ENCODE measurements around the gene OLFM3. TPM values are rescaled to one million over a fixed set of nuclear protein-coding genes. Genes with fewer than 3 reads are reported as not detected.

OLFM3 gene
- total RNA-seq, 1 donor = not detected

- no peaks in the 10 kb centered on the region for H3K36me3 ChIP-seq (ENCODE audit: insufficient read depth, low read length)
- H3K4me2 ChIP-seq (ENCODE audit: insufficient read depth, low read length) = no peak overlapping the region
- TF ChIP-seq CTCF (IDR thresholded peaks at IDR 0.05; ENCODE audit: extremely low read depth, low read depth, low read length) = no peak
- H3K4me1 ChIP-seq (ENCODE audit: insufficient read depth, low read length) = no peaks in the 10 kb centered on the region
- no peaks in the 10 kb centered on the region for H4K20me1 ChIP-seq (ENCODE audit: insufficient read depth, low read length)
- no peak overlapping the region for H3K27ac ChIP-seq (ENCODE audit: low read depth, low read length)
- H3K27me3 ChIP-seq (ENCODE audit: insufficient read depth, low read length) = no peaks in the 10 kb centered on the region
- no peaks in the 10 kb centered on the region for H3K9me3 ChIP-seq (ENCODE audit: low read depth, low read length)
- no peak overlapping the region for H2AFZ ChIP-seq (ENCODE audit: low read length)
- no peaks in the 10 kb centered on the region for H3K79me2 ChIP-seq (ENCODE audit: insufficient read depth, low read length)
- no peak for DNase-seq (ENCODE audit: insufficient read length, low spot score, missing footprints)
- no peak overlapping the region for H3K4me3 ChIP-seq (ENCODE audit: insufficient read depth, low read length)
Observed at GRCh38 chr1:101975371-101975770, 21.4 kb downstream of the OLFM3 start.

- no peaks in the 10 kb centered on the region for H3K27me3 ChIP-seq (ENCODE audit: insufficient read depth, low read length)
- no peak overlapping the region for H2AFZ ChIP-seq (ENCODE audit: low read length)
- TF ChIP-seq CTCF (IDR thresholded peaks at IDR 0.05; ENCODE audit: extremely low read depth, low read depth, low read length) = no peak
- H3K9me3 ChIP-seq (ENCODE audit: low read depth, low read length) = no peaks in the 10 kb centered on the region
- no peak for DNase-seq (ENCODE audit: insufficient read length, low spot score, missing footprints)
- no peak overlapping the region for H3K4me2 ChIP-seq (ENCODE audit: insufficient read depth, low read length)
- no peak overlapping the region for H3K4me3 ChIP-seq (ENCODE audit: insufficient read depth, low read length)
- no peaks in the 10 kb centered on the region for H3K4me1 ChIP-seq (ENCODE audit: insufficient read depth, low read length)
- no peaks in the 10 kb centered on the region for H4K20me1 ChIP-seq (ENCODE audit: insufficient read depth, low read length)
- no peak overlapping the region for H3K27ac ChIP-seq (ENCODE audit: low read depth, low read length)
- H3K79me2 ChIP-seq (ENCODE audit: insufficient read depth, low read length) = no peaks in the 10 kb centered on the region
- no peaks in the 10 kb centered on the region for H3K36me3 ChIP-seq (ENCODE audit: insufficient read depth, low read length)
Observed at GRCh38 chr1:101974599-101975274, 22.0 kb downstream of the OLFM3 start.

- Histone ChIP-seq H3K36me3 (ENCODE audit: insufficient read depth, low read length) (no peaks in the 10 kb centered on the region), H3K79me2 (ENCODE audit: insufficient read depth, low read length) (no peaks in the 10 kb centered on the region), H4K20me1 (ENCODE audit: insufficient read depth, low read length) (no peaks in the 10 kb centered on the region), H3K9me3 (ENCODE audit: low read depth, low read length) (no peaks in the 10 kb centered on the region), H3K27ac (ENCODE audit: low read depth, low read length) (no peak overlapping the region), H2AFZ (ENCODE audit: low read length) (no peak overlapping the region), H3K27me3 (ENCODE audit: insufficient read depth, low read length) (no peaks in the 10 kb centered on the region), H3K4me3 (ENCODE audit: insufficient read depth, low read length) (no peak overlapping the region), H3K4me2 (ENCODE audit: insufficient read depth, low read length) (no peak overlapping the region), H3K4me1 (ENCODE audit: insufficient read depth, low read length) (no peaks in the 10 kb centered on the region)
- DNase-seq (ENCODE audit: insufficient read length, low spot score, missing footprints) = no peak
- TF ChIP-seq CTCF (IDR thresholded peaks at IDR 0.05; ENCODE audit: extremely low read depth, low read depth, low read length) = no peak
Observed at GRCh38 chr1:101971304-101971703, 25.4 kb downstream of the OLFM3 start.

GRCh38 chr1:101967871-101968270 is 28.9 kb downstream of the OLFM3 start:
- no peaks in the 10 kb centered on the region for H3K4me1 ChIP-seq (ENCODE audit: insufficient read depth, low read length)
- H3K79me2 ChIP-seq (ENCODE audit: insufficient read depth, low read length) = no peaks in the 10 kb centered on the region
- H3K36me3 ChIP-seq (ENCODE audit: insufficient read depth, low read length) = no peaks in the 10 kb centered on the region
- no peaks in the 10 kb centered on the region for H4K20me1 ChIP-seq (ENCODE audit: insufficient read depth, low read length)
- H3K9me3 ChIP-seq (ENCODE audit: low read depth, low read length) = no peaks in the 10 kb centered on the region
- H3K27me3 ChIP-seq (ENCODE audit: insufficient read depth, low read length) = no peaks in the 10 kb centered on the region
- no peak overlapping the region for H3K27ac ChIP-seq (ENCODE audit: low read depth, low read length)
- H3K4me3 ChIP-seq (ENCODE audit: insufficient read depth, low read length) = no peak overlapping the region
- no peak for TF ChIP-seq CTCF (IDR thresholded peaks at IDR 0.05; ENCODE audit: extremely low read depth, low read depth, low read length)
- no peak overlapping the region for H2AFZ ChIP-seq (ENCODE audit: low read length)
- H3K4me2 ChIP-seq (ENCODE audit: insufficient read depth, low read length) = no peak overlapping the region
- no peak for DNase-seq (ENCODE audit: insufficient read length, low spot score, missing footprints)

Data from osteoblast (primary cell).